Skeletal muscle satellite cell (primary cell): ENCODE results near the gene SH3TC2. TPM values are rescaled to one million over a fixed set of nuclear protein-coding genes. Genes with fewer than 3 reads are reported as not detected.

Source experiments
- H3K27me3 ChIP-seq: 2 replicates; pipeline ENCODE4 v1.7.0; 2013; ENCODE audit warnings: low read length; ENCODE audit not compliant: control insufficient read depth, insufficient read depth
- H3K36me3 ChIP-seq: 2 replicates; pipeline ENCODE4 v1.7.0; 2013; ENCODE audit warnings: mild to moderate bottlenecking, control low read depth, low read length; ENCODE audit not compliant: insufficient read depth
- H3K4me1 ChIP-seq: 2 replicates; pipeline ENCODE4 v1.7.0; 2013; ENCODE audit warnings: low read length; ENCODE audit not compliant: control insufficient read depth, insufficient read depth
- H3K4me2 ChIP-seq: 2 replicates; pipeline ENCODE4 v1.7.0; 2013; ENCODE audit warnings: mild to moderate bottlenecking, low read length
- H3K4me3 ChIP-seq: 2 replicates; pipeline ENCODE4 v1.7.0; 2013; ENCODE audit warnings: low read length
- H3K9ac ChIP-seq: 2 replicates; pipeline ENCODE4 v1.7.0; 2013; ENCODE audit warnings: mild to moderate bottlenecking, low read depth, low read length, moderate library complexity
- H3K9me3 ChIP-seq: replicated peaks from 2 replicates; pipeline ENCODE4 v1.7.0; 2013; ENCODE audit warnings: mild to moderate bottlenecking, control low read depth, low read length
- total RNA-seq: library from RNA; depleted of rRNA; stranded (reverse); fragments of >200 nt; gene quantifications from 2 replicates; pipeline ENCODE4 v1.2.3, GENCODE V29; 2012; rRNA removed

The SH3TC2 gene
- total RNA-seq: 0.51 and 2.6 TPM in 2 replicates

DNA sequence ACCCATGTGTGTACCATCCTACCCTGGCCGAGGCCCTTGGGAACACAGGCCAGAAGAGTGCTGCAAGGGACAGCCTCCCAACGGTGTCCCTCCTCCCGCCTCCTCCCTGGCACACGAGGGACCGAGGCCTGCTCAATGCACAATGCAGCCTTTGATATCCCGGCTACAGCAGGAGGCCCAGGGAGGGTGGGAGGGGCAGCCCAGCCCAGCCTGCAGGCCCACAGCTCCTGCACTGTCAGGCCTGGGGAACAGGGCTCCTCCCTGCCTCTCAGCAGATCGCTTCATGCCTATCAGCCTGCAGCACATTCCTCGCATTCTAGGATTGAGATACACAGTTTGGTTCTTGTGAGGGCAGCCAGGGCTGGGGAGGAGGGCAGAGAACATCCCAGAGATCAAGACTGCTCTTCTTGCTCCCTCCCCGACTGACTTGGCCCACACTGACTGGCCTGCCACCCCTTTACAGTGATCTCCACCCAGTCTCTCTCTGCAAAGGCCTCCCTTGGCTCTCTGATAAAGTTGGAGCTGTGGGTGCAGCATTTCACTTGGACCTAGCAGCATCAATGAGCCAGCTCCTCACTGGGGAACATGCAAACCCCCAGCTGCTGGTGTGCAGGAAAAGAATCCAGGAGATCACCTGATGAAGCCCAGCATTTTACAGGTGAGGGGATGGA is at the start of gene SH3TC2:
Gene SH3TC2, minus strand, starts transcription at position 46 of the 671 bp plus-strand sequence. Its CDS starts 40 bp downstream, at position 6.
- H3K9ac ChIP-seq: peak within 1 kb of the TSS; percentile 50

GRCh38 chr5:149110406-149110805 is 47.5 kb upstream of the SH3TC2 start:
- Histone ChIP-seq H3K27me3 (no peaks in the 10 kb centered on the region), H3K4me2 (no peak overlapping the region), H3K4me3 (no peak overlapping the region), H3K9me3 (no peaks in the 10 kb centered on the region), H3K9ac (no peak overlapping the region), H3K36me3 (no peaks in the 10 kb centered on the region), H3K4me1 (peaks cover 14% of the 10 kb centered on the region)

More for the DNA sequence above, at the start of gene SH3TC2:
- Histone ChIP-seq H3K4me3 (peak within 1 kb of the TSS; percentile 3), H3K9me3 (no peaks in the 10 kb centered on the region), H3K4me2 (peak within 1 kb of the TSS; percentile 18), H3K36me3 (no peaks in the 10 kb centered on the region), H3K27me3 (no peaks in the 10 kb centered on the region), H3K4me1 (peaks cover 20% of the 10 kb centered on the region)

- no peak overlapping the region for H3K4me3 ChIP-seq
- no peaks in the 10 kb centered on the region for H3K27me3 ChIP-seq
- H3K36me3 ChIP-seq: no peaks in the 10 kb centered on the region
- no peak overlapping the region for H3K4me2 ChIP-seq
- no peak overlapping the region for H3K9ac ChIP-seq
- H3K9me3 ChIP-seq: no peaks in the 10 kb centered on the region
- peaks cover 6% of the 10 kb centered on the region for H3K4me1 ChIP-seq
Measured at GRCh38 chr5:149108651-149109280, 45.9 kb upstream of the SH3TC2 start.

DNA sequence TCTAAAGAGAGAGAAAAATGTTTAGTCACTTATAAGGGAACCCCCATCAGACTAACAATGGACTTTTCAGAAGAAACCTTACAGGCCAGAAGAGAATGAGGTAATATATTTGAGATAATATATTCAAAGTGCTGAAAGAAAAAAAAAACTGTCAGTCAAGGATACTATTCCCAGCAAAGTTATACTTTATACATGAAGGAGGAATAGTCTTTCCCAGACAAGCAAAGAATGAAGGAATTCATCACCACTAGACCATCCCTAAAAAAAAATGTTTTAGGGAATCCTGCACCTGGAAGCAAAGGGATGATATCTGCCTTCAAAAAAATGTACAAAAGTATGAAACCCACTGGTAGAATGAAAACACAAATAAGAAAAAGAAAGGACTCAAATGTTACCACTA is 37.5 kb upstream of the SH3TC2 start:
- no peaks in the 10 kb centered on the region for H3K36me3 ChIP-seq
- no peaks in the 10 kb centered on the region for H3K4me1 ChIP-seq
- H3K27me3 ChIP-seq: no peaks in the 10 kb centered on the region
- no peak overlapping the region for H3K4me3 ChIP-seq
- H3K4me2 ChIP-seq: no peak overlapping the region
- H3K9me3 ChIP-seq: no peaks in the 10 kb centered on the region
- H3K9ac ChIP-seq: no peak overlapping the region

DNA sequence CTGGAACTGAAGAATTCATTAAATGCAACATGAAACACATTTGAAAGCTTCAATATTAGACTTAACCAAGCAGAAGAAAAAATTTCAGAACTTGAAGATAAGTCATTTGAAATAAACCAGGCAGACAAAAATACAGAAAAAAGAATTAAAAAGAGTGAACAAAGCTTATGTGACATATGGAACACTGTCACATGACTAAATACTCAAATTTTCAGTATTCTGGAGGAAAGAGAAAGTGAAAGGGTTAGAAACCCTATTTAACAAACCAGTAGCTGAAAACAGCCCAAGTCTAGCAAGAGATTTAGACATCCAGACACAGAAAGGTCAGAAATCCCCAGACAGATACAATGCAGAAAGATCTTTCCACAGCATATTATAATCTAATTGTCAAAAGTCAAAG is 37.1 kb upstream of the SH3TC2 start:
- no peaks in the 10 kb centered on the region for H3K27me3 ChIP-seq
- H3K9me3 ChIP-seq: no peaks in the 10 kb centered on the region
- no peak overlapping the region for H3K9ac ChIP-seq
- H3K4me2 ChIP-seq: no peak overlapping the region
- H3K4me3 ChIP-seq: no peak overlapping the region
- no peaks in the 10 kb centered on the region for H3K4me1 ChIP-seq
- H3K36me3 ChIP-seq: no peaks in the 10 kb centered on the region

DNA sequence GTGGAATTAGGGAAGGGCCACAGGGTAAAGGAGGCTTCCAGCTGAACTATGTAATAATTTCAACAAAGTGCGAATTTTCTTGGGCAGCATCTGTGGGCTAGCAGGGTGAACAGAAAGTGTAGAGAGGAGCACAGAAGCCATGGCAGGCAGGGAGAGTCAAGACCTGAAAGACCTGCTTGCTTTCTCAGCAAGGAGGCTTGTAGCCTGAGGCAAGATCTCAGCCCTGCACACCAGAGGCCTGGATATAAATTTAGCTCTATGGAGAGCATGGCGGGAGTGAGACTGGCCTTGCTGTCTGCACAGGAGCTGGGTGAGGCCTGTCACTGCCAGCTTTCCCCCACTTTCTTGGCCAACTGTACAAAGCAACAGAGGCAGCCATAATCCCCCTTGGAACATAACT is 32.1 kb upstream of the SH3TC2 start:
- Histone ChIP-seq H3K36me3 (no peaks in the 10 kb centered on the region), H3K4me2 (no peak overlapping the region), H3K27me3 (no peaks in the 10 kb centered on the region), H3K4me3 (no peak overlapping the region), H3K9me3 (no peaks in the 10 kb centered on the region), H3K9ac (no peak overlapping the region), H3K4me1 (no peaks in the 10 kb centered on the region)

DNA sequence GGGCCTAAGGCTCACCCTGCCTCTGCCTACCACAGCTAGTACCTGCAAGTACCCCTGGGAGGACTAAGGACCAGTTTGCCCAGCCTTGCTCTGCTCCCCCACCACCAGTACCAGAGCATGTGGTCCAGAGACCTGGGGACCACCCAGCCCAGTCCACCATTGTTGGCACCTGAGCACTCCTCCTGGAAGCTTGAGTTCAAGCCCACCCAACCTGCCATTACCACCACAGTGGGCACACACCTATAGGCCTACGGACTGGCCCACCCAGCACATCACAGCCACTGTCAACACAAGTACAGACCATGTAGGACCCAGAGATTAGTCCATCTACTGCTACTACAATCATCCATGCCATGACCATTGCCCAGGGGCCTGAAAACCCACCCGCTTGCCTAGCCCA is 30.8 kb upstream of the SH3TC2 start:
- Histone ChIP-seq H3K36me3 (no peaks in the 10 kb centered on the region), H3K9ac (no peak overlapping the region), H3K9me3 (no peaks in the 10 kb centered on the region)

DNA sequence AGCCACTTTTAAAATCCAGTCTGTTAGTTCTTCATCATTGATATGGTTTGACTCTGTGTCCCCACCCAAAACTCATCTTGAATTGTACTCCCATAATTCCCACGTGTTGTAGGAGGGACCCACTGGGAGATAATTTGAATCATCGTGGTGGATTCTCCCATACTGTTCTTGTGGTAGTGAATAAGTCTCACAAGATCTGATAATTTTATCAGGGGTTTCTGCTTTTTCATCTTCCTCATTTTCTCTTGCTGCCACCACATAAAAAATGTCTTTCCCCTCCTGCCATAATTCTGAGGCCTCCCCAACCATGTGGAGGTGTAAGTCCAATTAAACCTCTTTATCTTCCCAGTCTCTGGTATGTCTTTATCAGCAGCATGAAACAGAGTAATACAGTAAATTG is 26.9 kb upstream of the SH3TC2 start:
- Histone ChIP-seq H3K4me1 (no peaks in the 10 kb centered on the region), H3K9me3 (no peaks in the 10 kb centered on the region), H3K36me3 (no peaks in the 10 kb centered on the region), H3K4me3 (no peak overlapping the region), H3K4me2 (no peak overlapping the region), H3K9ac (no peak overlapping the region), H3K27me3 (peaks cover 6% of the 10 kb centered on the region)

More for the DNA sequence above, 30.8 kb upstream of the SH3TC2 start:
- H3K27me3 ChIP-seq: no peaks in the 10 kb centered on the region
- no peak overlapping the region for H3K4me2 ChIP-seq
- no peak overlapping the region for H3K4me3 ChIP-seq
- no peaks in the 10 kb centered on the region for H3K4me1 ChIP-seq

DNA sequence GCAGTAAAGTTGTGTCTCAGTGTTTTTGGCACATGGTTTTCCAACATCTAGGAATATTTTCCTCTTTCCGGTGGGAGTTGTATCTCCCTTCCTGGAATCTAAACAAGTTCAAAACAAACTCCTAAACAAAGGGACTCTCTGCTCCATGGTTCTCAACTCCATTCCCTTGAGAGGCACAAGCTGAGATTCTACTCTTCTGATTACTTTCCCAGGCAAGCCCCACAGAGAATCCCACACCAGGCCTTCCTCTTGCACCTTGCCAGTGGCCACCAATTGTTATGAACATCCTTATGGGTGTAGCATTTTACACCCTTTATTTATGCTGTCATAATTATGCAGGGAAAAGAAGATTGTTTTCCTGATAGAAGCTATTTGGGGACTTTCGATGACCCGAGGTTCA is 25.8 kb upstream of the SH3TC2 start:
- H3K9ac ChIP-seq: no peak overlapping the region
- peaks cover 7% of the 10 kb centered on the region for H3K27me3 ChIP-seq
- H3K4me3 ChIP-seq: no peak overlapping the region
- no peak overlapping the region for H3K4me2 ChIP-seq
- H3K36me3 ChIP-seq: no peaks in the 10 kb centered on the region
- no peaks in the 10 kb centered on the region for H3K9me3 ChIP-seq
- H3K4me1 ChIP-seq: no peaks in the 10 kb centered on the region

- no peaks in the 10 kb centered on the region for H3K36me3 ChIP-seq
- no peaks in the 10 kb centered on the region for H3K4me1 ChIP-seq
- peaks cover 7% of the 10 kb centered on the region for H3K27me3 ChIP-seq
- no peaks in the 10 kb centered on the region for H3K9me3 ChIP-seq
- no peak overlapping the region for H3K9ac ChIP-seq
- no peak overlapping the region for H3K4me3 ChIP-seq
- H3K4me2 ChIP-seq: no peak overlapping the region
Measured at GRCh38 chr5:149083846-149084245, 21.0 kb upstream of the SH3TC2 start.

GRCh38 chr5:149082271-149082670 is 19.4 kb upstream of the SH3TC2 start:
- H3K9ac ChIP-seq: no peak overlapping the region
- peaks cover 7% of the 10 kb centered on the region for H3K27me3 ChIP-seq
- H3K9me3 ChIP-seq: no peaks in the 10 kb centered on the region
- no peaks in the 10 kb centered on the region for H3K4me1 ChIP-seq
- H3K36me3 ChIP-seq: no peaks in the 10 kb centered on the region
- no peak overlapping the region for H3K4me3 ChIP-seq
- H3K4me2 ChIP-seq: no peak overlapping the region

DNA sequence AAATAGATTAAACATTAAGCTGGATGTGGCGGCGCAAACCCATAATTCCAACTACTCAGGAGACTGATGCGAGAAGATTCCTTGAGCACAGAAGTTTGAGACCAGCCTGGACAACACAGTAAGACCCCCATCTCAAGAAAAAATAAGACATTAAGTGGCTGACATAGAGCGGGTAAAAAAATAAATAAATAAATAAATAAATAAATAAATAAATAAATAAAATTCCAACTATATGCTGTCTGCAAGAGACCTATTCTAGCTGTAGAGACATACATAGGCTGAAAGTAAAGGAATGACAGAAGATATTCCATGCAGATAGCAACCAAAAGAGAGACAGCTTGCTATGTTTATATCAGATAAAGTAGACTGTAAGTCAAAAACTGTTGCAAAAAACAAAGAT is 17.4 kb upstream of the SH3TC2 start:
- Histone ChIP-seq H3K4me1 (no peaks in the 10 kb centered on the region), H3K4me2 (no peak overlapping the region), H3K9ac (no peak overlapping the region), H3K36me3 (no peaks in the 10 kb centered on the region), H3K27me3 (peaks cover 4% of the 10 kb centered on the region), H3K4me3 (no peak overlapping the region), H3K9me3 (no peaks in the 10 kb centered on the region)
